Heart right ventricle (tissue), 16 donors: ENCODE results near the gene CHCHD4. TPM values are rescaled to one million over a fixed set of nuclear protein-coding genes. Genes with fewer than 3 reads are reported as not detected.

ENCODE experiments used
- ATAC-seq, 8 donors: fragments of 200-7000 bp; cut with Tn5 transposase; one replicate each; pipeline ENCODE4 v1.9.1; 2020; ENCODE audit warnings: mild to moderate bottlenecking in 8 of 8, moderate library complexity in 8 of 8, moderate number of reproducible peaks in 1 of 8
- DNase-seq, 2 donors: peaks; one replicate each; pipeline ENCODE4 v3.0.0-alpha.2; 2020
- H3K27ac ChIP-seq, 10 donors: fragments of 200-600 bp; sonication (generic) in 2 of 10; one replicate each; pipeline versions ENCODE4 v1.5.0 to v1.8.0; 2020 to 2022; ENCODE audit warnings: mild to moderate bottlenecking in 3 of 10
- H3K27me3 ChIP-seq, 7 donors: fragments of 200-600 bp; one replicate each; pipeline ENCODE4 v1.8.0; 2021 to 2022; ENCODE audit warnings: mild to moderate bottlenecking in 2 of 7
- H3K36me3 ChIP-seq, 9 donors: fragments of 200-600 bp; sonication (generic) in 1 of 9; one replicate each; pipeline versions ENCODE4 v1.5.0 to v1.8.0; 2020 to 2022; ENCODE audit warnings: mild to moderate bottlenecking in 2 of 9
- H3K4me1 ChIP-seq, 9 donors: fragments of 200-600 bp; sonication (generic) in 1 of 9; one replicate each; pipeline versions ENCODE4 v1.5.0 to v1.8.0; 2020 to 2022; ENCODE audit warnings: mild to moderate bottlenecking in 4 of 9
- H3K4me3 ChIP-seq, 10 donors: fragments of 200-600 bp; sonication (generic) in 2 of 10; one replicate each; pipeline versions ENCODE4 v1.5.0 to v1.8.0; 2020 to 2022; ENCODE audit warnings: mild to moderate bottlenecking in 7 of 10, moderate library complexity in 2 of 10
- H3K9me3 ChIP-seq, 11 donors: fragments of 200-600 bp in 10 of 11; sonication (generic) in 2 of 11; one replicate each; pipeline versions ENCODE4 v1.5.0 to v1.8.0; 2013 to 2022; ENCODE audit warnings: mild to moderate bottlenecking in 2 of 11, control low read depth in 1 of 11, moderate library complexity in 1 of 11
- WGBS, 2 donors: extraction: QIAGEN DNeasy Blood & Tissue Kit; methylation state at CpG; one replicate each; pipeline ENCODE4 v1.1.7; 2013; ENCODE audit warnings: inconsistent platforms in 1 of 2; 5-methylcytosine and 5-hydroxymethylcytosine counted together
- intact Hi-C, 10 donors: fragments of 100-400 bp; cut with DNase I; formaldehyde crosslinking; loops; one replicate each; pipeline versions ENCODE4 v1.11.1 to v1.14.2; 2022
- polyA plus RNA-seq, 2 donors: library from polyadenylated mRNA; stranded (reverse); fragments of 200-250 nt; gene quantifications; one replicate each; pipeline ENCODE4 v1.2.3, GENCODE V29; 2013
- total RNA-seq, 10 donors: library from RNA; stranded (reverse); fragmentation: NEBNext Ultra II Directional in 3 of 10; extraction: Animal tissue kit (Norgen Biotek cat#: 25700) in 3 of 10; gene quantifications; one replicate each; pipeline versions ENCODE4 v1.2.1 to v1.2.4, GENCODE V29; 2021 to 2023
- TF ChIP-seq, protein P1 (sequence below), 9 donors: fragments of 200-600 bp; sonication (generic) in 2 of 9; IDR thresholded peaks; one replicate each; pipeline versions ENCODE4 v1.5.0 to v1.8.0; 2021 to 2022; ENCODE audit warnings: antibody characterized with exemption in 9 of 9, mild to moderate bottlenecking in 5 of 9, moderate library complexity in 1 of 9
- donor health status: Arrhythmogenic right ventricular cardiomyopathy.
- donor health status: ischemic (EF 13 %, LVEDD 7.1; RV severe dilation, severe dysfunction).
- donor health status: healthy with polysubstance abuse.
- donor health status: DM: no; HTN: yes; CAD: no.
- donor health status: DM: no; HTN: no; CAD: no.
- donor health status: ischemic (EF 25% LVEDD 6.9; RV normal size, moderate dysfunction).
- donor health status: ischemic (EF 25% LVEDD 5.7; RV mildly dilated, moderate dysfunction).
- donor health status: healthy.
- donor health status: DM: yes; HTN: yes; CAD: no.
- donor health status: Ischemic cardiomyopathy.
- donor health status: ischemic (EF 35%, LVEDD 5.7; RV mildly dilated, moderate dysfunction).
- donor health status: nonischemic (EF 11% LVEDD 7.7; RV severe dilation, severe dysfunction).
- donor health status: DM: yes; HTN: yes; CAD: no.
- donor health status: PGD.
- donor health status: ischemic (EF 29% LVEDD 5.4; RV normal size, mild dysfunction).
- donor health status: nonischemic (EF 23%, LVEDD 6.1; RV moderate dilation, normal function).

Gene CHCHD4
- total and polyA plus RNA-seq, 12 donors: 18.0 to 37.2 (median 26.6) TPM

DNA sequence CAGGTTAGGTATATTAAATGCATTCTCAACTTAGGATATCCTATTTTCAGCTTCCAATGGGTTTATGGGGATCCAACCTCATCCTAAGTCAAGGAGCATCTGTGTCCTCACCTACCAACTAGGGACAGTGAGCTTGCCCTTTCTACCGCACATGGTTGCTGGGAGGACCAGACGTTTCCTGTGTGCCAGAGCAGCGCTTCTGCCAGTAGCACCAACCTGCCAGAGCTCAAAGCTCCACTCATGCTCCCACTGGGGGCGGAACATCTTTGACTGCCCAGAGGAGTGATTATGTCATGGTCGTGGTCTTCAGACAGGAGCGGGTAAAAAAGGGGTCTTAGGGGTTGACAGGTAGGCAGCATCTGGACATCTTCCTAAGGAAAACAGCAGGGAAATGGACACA, 29.0 kb upstream of the CHCHD4 start:
- TF ChIP-seq, protein P1, sequence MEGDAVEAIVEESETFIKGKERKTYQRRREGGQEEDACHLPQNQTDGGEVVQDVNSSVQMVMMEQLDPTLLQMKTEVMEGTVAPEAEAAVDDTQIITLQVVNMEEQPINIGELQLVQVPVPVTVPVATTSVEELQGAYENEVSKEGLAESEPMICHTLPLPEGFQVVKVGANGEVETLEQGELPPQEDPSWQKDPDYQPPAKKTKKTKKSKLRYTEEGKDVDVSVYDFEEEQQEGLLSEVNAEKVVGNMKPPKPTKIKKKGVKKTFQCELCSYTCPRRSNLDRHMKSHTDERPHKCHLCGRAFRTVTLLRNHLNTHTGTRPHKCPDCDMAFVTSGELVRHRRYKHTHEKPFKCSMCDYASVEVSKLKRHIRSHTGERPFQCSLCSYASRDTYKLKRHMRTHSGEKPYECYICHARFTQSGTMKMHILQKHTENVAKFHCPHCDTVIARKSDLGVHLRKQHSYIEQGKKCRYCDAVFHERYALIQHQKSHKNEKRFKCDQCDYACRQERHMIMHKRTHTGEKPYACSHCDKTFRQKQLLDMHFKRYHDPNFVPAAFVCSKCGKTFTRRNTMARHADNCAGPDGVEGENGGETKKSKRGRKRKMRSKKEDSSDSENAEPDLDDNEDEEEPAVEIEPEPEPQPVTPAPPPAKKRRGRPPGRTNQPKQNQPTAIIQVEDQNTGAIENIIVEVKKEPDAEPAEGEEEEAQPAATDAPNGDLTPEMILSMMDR (IDR thresholded peaks at IDR 0.05): no peak
- DNase-seq: no peak
- intact Hi-C loops: no loop called here
- Histone ChIP-seq H3K4me1 (no peaks in the 10 kb centered on the region), H3K27me3 (no peaks in the 10 kb centered on the region), H3K27ac (no peak overlapping the region), H3K36me3 (peaks cover 5 to 95% (median 45%) of the 10 kb centered on the region in 9 donors), H3K9me3 (no peaks in the 10 kb centered on the region), H3K4me3 (no peak overlapping the region)
- WGBS, 2 donors: 96 to 97% methylated on average over 6 of the region's 6 CpGs
- ATAC-seq: no peak

- no peak overlapping the region for H3K27ac ChIP-seq
- intact Hi-C loops: no loop called here
- TF ChIP-seq, protein P1 (IDR thresholded peaks at IDR 0.05): no peak
- H3K36me3 ChIP-seq: peaks cover 2 to 95% (median 45%) of the 10 kb centered on the region in 9 donors
- no peak for ATAC-seq
- no peaks in the 10 kb centered on the region for H3K9me3 ChIP-seq
- 86 to 93% methylated on average over 4 of the region's 4 CpGs for WGBS, 2 donors
- DNase-seq: no peak
- H3K27me3 ChIP-seq: no peaks in the 10 kb centered on the region
- no peaks in the 10 kb centered on the region for H3K4me1 ChIP-seq
- no peak overlapping the region for H3K4me3 ChIP-seq
Observed at GRCh38 chr3:14152963-14153355, 28.3 kb upstream of the CHCHD4 start.

- Histone ChIP-seq H3K27me3 (no peaks in the 10 kb centered on the region), H3K4me1 (peaks cover 0 to 3% (median 0%) of the 10 kb centered on the region in 9 donors), H3K9me3 (no peaks in the 10 kb centered on the region), H3K27ac (no peak overlapping the region), H3K4me3 (no peak overlapping the region), H3K36me3 (peaks cover 0 to 95% (median 45%) of the 10 kb centered on the region in 9 donors)
- TF ChIP-seq, protein P1 (IDR thresholded peaks at IDR 0.05): no peak
- 92 to 93% methylated on average over 11 of the region's 11 CpGs for WGBS, 2 donors
- no peak for ATAC-seq
- DNase-seq: no peak
- intact Hi-C loops: no loop called here
Observed at GRCh38 chr3:14152233-14152962, 27.7 kb upstream of the CHCHD4 start.

DNA sequence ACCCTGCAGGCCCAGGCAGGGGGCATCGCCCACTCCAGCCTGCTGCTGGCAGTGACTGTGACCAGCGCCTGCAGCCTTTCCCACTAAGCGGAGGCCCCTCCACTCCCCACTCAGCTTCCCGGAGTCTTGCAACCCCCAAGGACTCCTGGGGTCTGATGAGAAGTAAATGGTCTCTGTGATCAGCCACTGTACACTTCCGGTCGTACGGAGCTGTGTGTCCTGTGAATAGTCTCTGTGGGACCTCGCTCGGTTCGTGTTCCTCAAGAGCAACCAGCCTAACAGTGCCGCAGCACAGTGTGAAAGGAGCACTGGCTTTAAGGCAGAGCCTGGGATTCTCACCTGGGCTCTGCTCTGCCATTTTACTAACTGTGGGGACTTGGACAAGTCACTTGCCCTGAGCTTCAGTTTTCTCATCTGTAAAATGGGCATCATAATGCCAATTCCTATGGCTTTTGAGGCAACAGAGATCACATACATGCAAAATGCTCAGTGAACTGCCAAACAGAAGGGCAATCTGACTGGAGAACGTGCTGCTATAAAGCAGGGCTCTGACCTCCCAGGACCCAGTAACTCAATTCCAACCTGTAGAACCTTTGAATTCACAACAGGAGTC, 26.9 kb upstream of the CHCHD4 start:
- no peak for ATAC-seq
- Histone ChIP-seq H3K4me3 (no peak overlapping the region), H3K27me3 (no peaks in the 10 kb centered on the region), H3K27ac (no peak overlapping the region), H3K4me1 (peaks cover 0 to 11% (median 0%) of the 10 kb centered on the region in 9 donors), H3K9me3 (no peaks in the 10 kb centered on the region), H3K36me3 (peaks cover 0 to 95% (median 44%) of the 10 kb centered on the region in 9 donors)
- 90 to 91% methylated on average over 12 of the region's 12 CpGs for WGBS, 2 donors
- TF ChIP-seq, protein P1 (IDR thresholded peaks at IDR 0.05): no peak
- intact Hi-C loops: no loop called here
- DNase-seq: no peak
